K562 (cell line): ENCODE results near the gene AGAP3. TPM values are rescaled to one million over a fixed set of nuclear protein-coding genes. Genes with fewer than 3 reads are reported as not detected.

Experiments used
- ATAC-seq: fragments of 200-7000 bp; cut with Tn5 transposase; 3 replicates; pipeline ENCODE4 v1.9.1; 2020; ENCODE audit warnings: moderate library complexity
- BruUV-seq: library from RNA; stranded (reverse); fragments of 400-500 nt; replicated peaks from 2 replicates; lab custom pipeline; 2021; lab: Mats Ljungman, UMichigan
- CTCF ChIA-PET: fragments of 300-600 bp; formaldehyde crosslinking; extraction: SDS; loops from one replicate; lab custom pipeline; 2021; ENCODE audit warnings: low intra/inter-chr PET ratio; lab: Yijun Ruan, JAX
- POLR2A ChIA-PET: fragments of 300-600, 350-650 bp; sonication (Branson Sonifier 250); formaldehyde crosslinking; extraction: SDS; loops from one replicate; lab custom pipeline; 2021; ENCODE audit warnings: antibody characterized with exemption, inconsistent platforms; lab: Yijun Ruan, JAX
- DNase-seq, 4 experiments: peaks; one replicate each; pipeline versions ENCODE4 v3.0.0 to v3.0.0-alpha.2; 2011 to 2018; ENCODE audit warnings: low spot score in 3 of 4, mixed read lengths in 3 of 4; ENCODE audit errors: extremely low read depth in 1 of 4
- FAIRE-seq: peaks from 2 replicates; lab custom pipeline; 2011; peaks lifted over from hg19 to GRCh38; lab: Jason Lieb, UNC
- H2AFZ ChIP-seq: 2 replicates; pipeline ENCODE4 v1.6.0; 2011; ENCODE audit warnings: low read depth, low read length, control low read depth, inconsistent platforms
- H3K27ac ChIP-seq: fragments of 200-600 bp; 3 replicates; pipeline ENCODE4 v1.8.0; 2011; ENCODE audit warnings: low read depth, mild to moderate bottlenecking, control low read depth, inconsistent platforms, low read length, moderate library complexity, mixed read lengths; ENCODE audit errors: extremely low read depth
- H3K27me3 ChIP-seq, 2 experiments: fragments of 300-600 bp in 1 of 2; 2 replicates in 1 of 2; 3 replicates in 1 of 2; pipeline versions ENCODE4 v1.6.0 to v1.8.0; 2011; ENCODE audit warnings: inconsistent platforms in 2 of 2, low read length in 2 of 2, mild to moderate bottlenecking in 1 of 2, mixed read lengths in 1 of 2, moderate library complexity in 1 of 2; ENCODE audit not compliant: control insufficient read depth in 2 of 2, insufficient read depth in 2 of 2
- H3K36me3 ChIP-seq: fragments of 300-600 bp; 3 replicates; pipeline ENCODE4 v1.8.0; 2011; ENCODE audit warnings: mild to moderate bottlenecking, low read length, inconsistent platforms; ENCODE audit not compliant: control insufficient read depth, insufficient read depth
- H3K4me1 ChIP-seq, 2 experiments: fragments of 200-600 bp in 1 of 2; replicated peaks in 1 of 2; 2 replicates in 1 of 2; 3 replicates in 1 of 2; pipeline versions ENCODE4 v1.5.1 to v1.8.0; 2011; ENCODE audit warnings: inconsistent platforms in 2 of 2, low read length in 2 of 2, mild to moderate bottlenecking in 1 of 2, mixed read lengths in 1 of 2, moderate library complexity in 1 of 2; ENCODE audit not compliant: control insufficient read depth in 2 of 2, insufficient read depth in 2 of 2
- H3K4me2 ChIP-seq: 2 replicates; pipeline ENCODE4 v1.6.1; 2011; ENCODE audit warnings: low read length, control low read depth, inconsistent platforms, mixed read lengths; ENCODE audit not compliant: insufficient read depth
- H3K4me3 ChIP-seq: fragments of 200-600 bp; sonication (generic), shearing (Covaris generic); 2 replicates; pipeline ENCODE4 v1.5.1; 2016; ENCODE audit warnings: control low read depth, inconsistent platforms
- H3K79me2 ChIP-seq: fragments of 200-600 bp; 3 replicates; pipeline ENCODE4 v1.8.0; 2011; ENCODE audit warnings: low read length, inconsistent platforms; ENCODE audit not compliant: control insufficient read depth, insufficient read depth
- H3K9ac ChIP-seq, 2 experiments: 2 replicates each; pipeline versions ENCODE4 v1.6.0 to v1.6.1; 2011; ENCODE audit warnings: low read depth in 2 of 2, low read length in 2 of 2, control low read depth in 1 of 2, inconsistent platforms in 1 of 2, mild to moderate bottlenecking in 1 of 2, mixed read lengths in 1 of 2; ENCODE audit not compliant: insufficient read depth in 1 of 2
- H3K9me1 ChIP-seq: one replicate; pipeline ENCODE4 v1.6.0; 2011; ENCODE audit warnings: inconsistent platforms, mild to moderate bottlenecking, low read length, moderate library complexity; ENCODE audit not compliant: control insufficient read depth, insufficient read depth
- H3K9me3 ChIP-seq: replicated peaks from 2 replicates; pipeline ENCODE4 v1.5.1; 2011; ENCODE audit warnings: low read depth, low read length, inconsistent platforms; ENCODE audit not compliant: control insufficient read depth, insufficient read depth
- H4K20me1 ChIP-seq: replicated peaks from 2 replicates; pipeline ENCODE4 v1.6.1; 2011; ENCODE audit warnings: low read length, inconsistent platforms, mixed read lengths; ENCODE audit not compliant: control insufficient read depth, insufficient read depth
- DPF2 ChIP-seq: fragments of 450-650 bp; IDR thresholded peaks from 2 replicates; pipeline ENCODE4 v1.6.1; 2016
- EP300 ChIP-seq: IDR thresholded peaks from 2 replicates; pipeline ENCODE4 v1.6.1; 2012; ENCODE audit warnings: low read length, improper control_type of control experiment
- HEY1 ChIP-seq: fragments of 250-450 bp; sonication (Bioruptor Pico); IDR thresholded peaks from 2 replicates; pipeline ENCODE4 v1.5.0; 2020; ENCODE audit warnings: mild to moderate bottlenecking, moderate library complexity, borderline replicate concordance
- IFI16 ChIP-seq: fragments of 250-450 bp; sonication (Bioruptor Pico); IDR thresholded peaks from 2 replicates; pipeline ENCODE4 v2.1.2; 2022; ENCODE audit warnings: mild to moderate bottlenecking, inconsistent platforms
- RCOR1 ChIP-seq, 2 experiments: IDR thresholded peaks; 2 replicates each; pipeline ENCODE4 v1.6.1; 2012; ENCODE audit warnings: low read depth in 2 of 2, low read length in 2 of 2, borderline replicate concordance in 1 of 2, improper control_type of control experiment in 1 of 2
- SRSF3 ChIP-seq: fragments of 200-400 bp; formaldehyde crosslinking; IDR thresholded peaks from 2 replicates; pipeline ENCODE4 v1.6.1; 2016; ENCODE audit warnings: mild to moderate bottlenecking, low read length, moderate library complexity; ENCODE audit not compliant: insufficient read depth
- ZFP91 ChIP-seq: sonication (generic); formaldehyde crosslinking; IDR thresholded peaks from 2 replicates; pipeline ENCODE4 v1.8.0; 2022; ENCODE audit warnings: mild to moderate bottlenecking, missing genetic modification reagents
- WGBS: fragments of 100-300 bp; shearing (Covaris generic); methylation state at CpG from one replicate; pipeline ENCODE4 v1.1.6; 2016; ENCODE audit warnings: low coverage, mixed read lengths; ENCODE audit not compliant: insufficient coverage; ENCODE audit errors: missing lambda C conversion rate; 5-methylcytosine and 5-hydroxymethylcytosine counted together
- in situ Hi-C: fragments of 300-500 bp; cut with MboI; formaldehyde crosslinking; loops from 4 replicates; pipeline ENCODE4 v1.15.0; 2018; ENCODE audit warnings: inconsistent platforms, mixed read lengths
- intact Hi-C: fragments of 100-400 bp; cut with micrococcal nuclease; formaldehyde crosslinking; loops from 2 replicates; pipeline ENCODE4 v1.14.2; 2022
- polyA plus RNA-seq, 8 experiments: library from polyadenylated mRNA; depleted of rRNA in 4 of 8; stranded (reverse) in 5 of 8; unstranded in 3 of 8; fragments of >200 nt; fragmentation: Nextera tagmentation in 2 of 8; fragmentation: Illumina TruSeq in 1 of 8; extraction: Ambion mirVana in 2 of 8; extraction: Trizol in 1 of 8; gene quantifications; 2 replicates each; pipeline versions ENCODE4 v1.2.1 to v1.2.3, GENCODE V29; 2011 to 2014; ENCODE audit warnings: inconsistent platforms in 1 of 8, missing spikeins in 1 of 8
- total RNA-seq, 7 experiments: library from RNA; depleted of rRNA in 6 of 7; stranded (reverse); fragments of >200 nt in 6 of 7; fragmentation: Illumina TruSeq in 2 of 7; extraction: Trizol in 2 of 7; gene quantifications; 2 replicates each; pipeline versions ENCODE4 v1.2.1 to v1.2.3, GENCODE V29; 2011 to 2021; ENCODE audit warnings: low replicate concordance in 1 of 7
- TF ChIP-seq, protein P1 (sequence below): sonication (generic); formaldehyde crosslinking; IDR thresholded peaks from 2 replicates; pipeline ENCODE4 v1.9.0; 2022; ENCODE audit warnings: mild to moderate bottlenecking, missing genetic modification reagents

The AGAP3 gene
- total and polyA plus RNA-seq, 9 of the 15 experiments (the other 6 are each of a cell fraction or from before 2014, with no cell fraction given), result 3.4 to 208 (median 62.2) TPM

- TF ChIP-seq RCOR1 (IDR thresholded peaks at IDR 0.05; ENCODE audit: borderline replicate concordance in 1 of 2, low read depth in 2 of 2, low read length in 2 of 2), result peak in 1 of 2 experiments; percentile 78; a peak in 1 of 4 replicates
- peak; percentile 38; the same call in 1 of the 2 replicates for TF ChIP-seq EP300
- no peak for TF ChIP-seq SRSF3
- TF ChIP-seq HEY1 (CRISPR knock-in tag), result no peak
- TF ChIP-seq DPF2, result peak; percentile 79
Measured at GRCh38 chr7:151113344-151114150, 27.3 kb downstream of the AGAP3 start (continued).

GRCh38 chr7:151114151-151115090, 28.1 kb downstream of the AGAP3 start:
- 83% methylated on average over 32 of the region's 101 CpGs for WGBS
- TF ChIP-seq IFI16 (CRISPR knock-in tag), result no peak
- TF ChIP-seq ZFP91 (CRISPR knock-in tag), result no peak
- TF ChIP-seq, protein P1, sequence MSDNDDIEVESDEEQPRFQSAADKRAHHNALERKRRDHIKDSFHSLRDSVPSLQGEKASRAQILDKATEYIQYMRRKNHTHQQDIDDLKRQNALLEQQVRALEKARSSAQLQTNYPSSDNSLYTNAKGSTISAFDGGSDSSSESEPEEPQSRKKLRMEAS, result peak; percentile 76

More at GRCh38 chr7:151114151-151115090, 28.1 kb downstream of the AGAP3 start:
- no peak for DNase-seq
- peak overlapping the region in 1 of 2 experiments; percentile 49; a peak in 2 of 4 replicates for H3K9ac ChIP-seq
- POLR2A ChIA-PET, result no interaction called here
- no peak for ATAC-seq
- no peaks in the 10 kb centered on the region for H3K9me3 ChIP-seq
- H3K4me1 ChIP-seq, result peaks cover 32 to 70% of the 10 kb centered on the region in 2 experiments
- no TSS peak for BruUV-seq
- H3K9me1 ChIP-seq, result peaks cover 13% of the 10 kb centered on the region
- H3K79me2 ChIP-seq, result peaks cover 65% of the 10 kb centered on the region
- CTCF ChIA-PET, result interaction anchor here (0.6 kb wide), 1 partner anchor 54 kb away, joined by 6 read pairs; no protein-coding TSS in a partner anchor
- H3K27ac ChIP-seq, result peak overlapping the region; percentile 56; the same call in 1 of the 3 replicates
- no peak for FAIRE-seq
- H3K27me3 ChIP-seq, result no peaks in the 10 kb centered on the region
- H3K36me3 ChIP-seq, result peaks cover 66% of the 10 kb centered on the region; the same call in 2 of the 3 replicates
- intact Hi-C loops, result loop anchor here (5.0 kb wide), 2 partner anchors 152 to 217 kb away; no protein-coding TSS in a partner anchor
- peak overlapping the region; percentile 22; the same call in 1 of the 2 replicates for H3K4me2 ChIP-seq
- in situ Hi-C loops, result no loop called here
- no peak overlapping the region for H3K4me3 ChIP-seq
- no peak overlapping the region for H2AFZ ChIP-seq
- peaks cover 68% of the 10 kb centered on the region for H4K20me1 ChIP-seq
